ENCODE results near the gene ITIH2. TPM values are rescaled to one million over a fixed set of nuclear protein-coding genes. Genes with fewer than 3 reads are reported as not detected.
"Not testable (repeated sequence)": the region's sequence is repeated elsewhere in the genome, so short reads cannot be mapped to it uniquely, and the experiment has no call there.

Gene ITIH2
- total RNA-seq, result 1.1 TPM

- DNase-seq (ENCODE audit: low spot score), result no peak
Observed at GRCh38 chr10:7703140-7703539, at the start of gene ITIH2. ITIH2 (plus strand) TSS chr10:7703316; CDS start chr10:7703435, 119 bp downstream.

DNA sequence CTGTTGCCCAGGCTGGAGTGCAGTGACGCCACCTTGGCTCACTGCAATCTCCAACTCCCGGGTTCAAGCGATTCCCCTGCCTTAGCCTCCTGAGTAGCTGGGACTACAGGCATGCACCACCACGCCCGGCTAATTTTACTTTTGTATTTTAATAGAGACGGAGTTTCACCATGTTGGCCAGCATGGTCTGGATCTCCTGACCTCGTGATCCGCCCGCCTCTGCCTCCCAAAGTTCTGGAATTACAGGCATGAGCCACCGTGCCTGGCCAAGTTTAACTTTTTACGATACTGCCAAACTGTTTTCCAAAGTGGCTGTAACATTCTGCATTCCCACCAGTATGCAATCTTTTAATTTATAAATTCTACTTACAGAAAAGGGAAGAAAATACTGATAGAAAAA lies 46.0 kb upstream of the ITIH2 start:
- DNase-seq (ENCODE audit: low spot score), result not testable (repeated sequence)

DNA sequence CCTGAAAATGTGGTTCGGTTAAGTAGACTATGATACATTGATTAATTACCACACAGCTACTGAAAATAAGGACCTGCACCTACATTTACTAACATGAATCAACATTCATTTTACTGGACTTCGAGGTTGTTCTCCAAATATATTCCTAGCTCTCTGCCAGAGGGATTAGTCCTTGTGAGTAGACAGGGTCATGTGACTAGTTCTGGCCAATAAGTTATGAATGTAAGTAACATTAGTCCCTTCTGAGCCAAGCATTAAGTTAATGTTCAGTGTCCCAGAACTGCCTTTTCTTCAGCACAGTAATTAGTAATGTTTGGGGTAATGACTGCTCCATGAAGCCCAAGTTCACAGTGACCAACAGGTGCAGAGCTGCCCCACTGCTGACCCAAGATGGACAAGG lies 45.6 kb upstream of the ITIH2 start:
- no peak for DNase-seq (ENCODE audit: low spot score)

DNA sequence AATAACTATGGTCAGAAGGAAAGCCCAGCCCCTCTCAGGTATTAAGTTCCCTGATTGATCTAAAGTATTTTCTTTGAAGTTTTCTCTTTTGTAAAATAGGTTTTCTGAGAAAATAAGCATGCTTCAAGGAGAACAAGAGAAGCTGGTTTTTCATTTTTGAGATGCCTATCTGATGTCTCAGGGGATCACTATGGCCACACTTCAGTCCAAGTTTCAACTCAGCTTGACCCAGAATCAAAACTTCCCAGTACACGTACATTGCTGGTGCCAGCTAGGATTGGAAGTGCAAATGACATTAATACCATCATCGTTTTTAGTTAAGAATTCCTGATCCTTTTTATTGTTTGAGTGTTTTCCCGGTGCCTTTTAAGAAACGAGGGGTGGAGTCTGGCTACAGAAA lies 43.6 kb upstream of the ITIH2 start:
- no peak for DNase-seq (ENCODE audit: low spot score)

DNA sequence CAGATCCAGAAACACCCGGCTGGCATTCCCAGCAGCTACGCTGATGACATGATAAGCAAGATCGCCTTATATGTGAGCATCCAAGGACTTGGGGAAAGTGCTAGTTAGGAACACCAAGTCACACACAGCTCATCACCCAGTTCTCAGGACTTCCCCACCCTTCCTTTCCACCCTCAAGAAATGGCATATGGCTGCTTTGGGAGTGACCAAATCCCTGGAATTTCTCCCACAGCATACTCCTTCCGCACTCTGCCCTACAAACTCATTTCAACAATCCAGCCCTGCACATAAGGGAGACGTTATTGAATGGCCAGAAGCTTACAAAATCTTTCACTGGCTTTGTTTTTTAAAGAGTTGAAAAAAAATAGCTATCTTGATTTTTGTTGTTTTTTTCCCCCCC lies 40.6 kb upstream of the ITIH2 start:
- DNase-seq (ENCODE audit: low spot score), result no peak

GRCh38 chr10:7664707-7665106 lies 38.4 kb upstream of the ITIH2 start:
- DNase-seq (ENCODE audit: low spot score), result no peak

DNA sequence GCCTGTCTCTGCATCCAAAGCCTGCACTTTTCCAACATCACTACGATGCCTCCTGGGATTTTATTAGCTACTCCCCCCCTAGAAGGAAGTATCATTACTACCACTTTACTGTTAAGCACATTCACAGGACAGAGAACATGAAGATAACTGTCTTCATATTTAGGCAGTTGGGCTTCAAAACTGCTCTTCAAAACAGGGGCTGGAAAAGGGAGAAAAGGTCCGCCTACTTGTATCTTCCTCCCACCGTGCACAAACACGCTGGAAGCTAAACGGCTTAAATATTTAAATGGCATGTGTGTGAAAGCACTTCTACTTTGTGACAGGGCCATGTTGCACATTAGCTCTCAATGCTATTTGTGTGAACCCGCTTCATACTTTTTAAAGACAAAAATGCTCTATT lies 37.3 kb upstream of the ITIH2 start:
- no peak for DNase-seq (ENCODE audit: low spot score)

DNA sequence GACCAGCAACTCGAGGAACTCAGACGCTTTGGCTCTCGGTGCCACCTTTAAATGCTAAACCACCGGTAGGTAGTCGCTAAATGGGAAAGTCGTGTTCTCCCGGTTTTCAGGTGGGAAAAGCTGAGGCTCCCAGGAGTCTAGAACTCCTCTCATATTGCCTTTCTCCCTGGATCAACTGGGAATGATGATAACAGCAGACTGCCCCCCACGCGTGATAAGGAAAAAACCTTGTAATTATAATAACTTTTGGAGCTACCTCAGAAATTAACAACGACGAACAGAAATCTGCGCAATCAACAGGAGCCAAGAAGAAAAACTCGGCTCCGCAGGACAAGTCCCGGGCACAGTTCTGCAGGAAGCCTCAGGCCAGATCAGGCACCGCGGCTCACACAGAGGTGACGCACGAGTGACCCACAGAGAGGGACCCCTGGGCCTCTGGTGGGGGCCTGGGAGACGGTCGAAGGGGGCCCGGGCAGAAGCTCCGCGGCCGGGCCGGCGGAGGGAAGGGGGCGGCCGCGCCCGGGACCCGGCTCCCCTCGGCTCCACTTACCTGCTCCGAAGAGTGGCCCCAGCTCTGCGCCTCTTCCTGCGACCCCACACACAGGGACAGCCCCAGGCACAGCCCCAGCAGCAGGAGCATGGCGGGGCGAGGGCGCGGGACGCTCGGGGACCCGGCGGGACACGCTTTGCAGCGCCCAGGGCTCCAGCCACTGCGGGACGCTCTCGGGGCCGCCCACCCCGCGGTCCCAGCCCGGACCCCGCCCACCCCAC lies 36.7 kb upstream of the ITIH2 start, which contains the start of gene ITIH5:
Gene ITIH5 (minus strand): TSS at position 714 of the 771 bp plus-strand sequence. CDS start 74 bp downstream, at position 640.
- DNase-seq (ENCODE audit: low spot score), result no peak

DNA sequence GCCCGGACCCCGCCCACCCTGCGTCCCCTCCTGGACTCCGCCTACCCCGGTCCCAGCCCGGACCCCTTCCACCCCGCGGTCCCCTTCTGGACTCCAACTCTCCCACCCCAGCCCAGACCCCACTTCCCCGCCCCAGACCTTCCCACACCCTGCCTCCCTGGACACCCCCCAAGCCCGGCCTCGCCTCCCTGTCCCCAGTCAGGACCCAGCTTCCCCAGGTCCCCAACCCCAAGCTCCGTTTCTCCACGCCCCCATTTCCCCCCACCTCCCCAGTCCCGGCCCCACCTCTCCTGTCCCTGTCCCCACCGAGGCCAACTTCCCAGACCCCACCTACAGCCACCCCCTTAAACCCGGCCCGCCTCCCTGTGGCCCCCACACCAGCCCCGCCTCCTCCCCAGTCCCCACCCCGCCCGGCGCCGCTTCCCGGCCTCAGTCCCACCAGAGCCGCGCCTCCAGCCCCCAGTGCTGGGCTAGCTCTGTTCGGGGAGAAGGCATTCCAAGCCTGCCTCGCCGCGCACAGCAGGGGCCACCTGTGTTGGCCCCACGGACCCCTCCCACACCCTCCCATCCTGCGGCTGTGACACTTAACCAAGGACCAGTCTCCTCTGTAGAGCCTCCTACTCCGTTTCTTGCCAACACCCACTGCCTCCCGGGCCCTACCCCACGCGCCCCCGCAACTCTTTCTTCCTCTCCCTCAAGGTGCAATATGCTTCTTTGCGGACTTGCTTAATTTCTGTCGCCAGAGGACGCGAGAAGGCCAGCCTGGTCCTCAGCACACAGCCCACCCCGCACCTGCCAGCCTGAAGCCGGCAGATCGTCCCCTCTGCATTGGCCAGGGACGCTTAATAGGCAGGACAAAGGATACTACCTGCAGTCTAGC lies 35.6 kb upstream of the ITIH2 start:
- DNase-seq (ENCODE audit: low spot score), result no peak

- DNase-seq (ENCODE audit: low spot score), result no peak
Observed at GRCh38 chr10:7670157-7670556, 33.0 kb upstream of the ITIH2 start.

DNA sequence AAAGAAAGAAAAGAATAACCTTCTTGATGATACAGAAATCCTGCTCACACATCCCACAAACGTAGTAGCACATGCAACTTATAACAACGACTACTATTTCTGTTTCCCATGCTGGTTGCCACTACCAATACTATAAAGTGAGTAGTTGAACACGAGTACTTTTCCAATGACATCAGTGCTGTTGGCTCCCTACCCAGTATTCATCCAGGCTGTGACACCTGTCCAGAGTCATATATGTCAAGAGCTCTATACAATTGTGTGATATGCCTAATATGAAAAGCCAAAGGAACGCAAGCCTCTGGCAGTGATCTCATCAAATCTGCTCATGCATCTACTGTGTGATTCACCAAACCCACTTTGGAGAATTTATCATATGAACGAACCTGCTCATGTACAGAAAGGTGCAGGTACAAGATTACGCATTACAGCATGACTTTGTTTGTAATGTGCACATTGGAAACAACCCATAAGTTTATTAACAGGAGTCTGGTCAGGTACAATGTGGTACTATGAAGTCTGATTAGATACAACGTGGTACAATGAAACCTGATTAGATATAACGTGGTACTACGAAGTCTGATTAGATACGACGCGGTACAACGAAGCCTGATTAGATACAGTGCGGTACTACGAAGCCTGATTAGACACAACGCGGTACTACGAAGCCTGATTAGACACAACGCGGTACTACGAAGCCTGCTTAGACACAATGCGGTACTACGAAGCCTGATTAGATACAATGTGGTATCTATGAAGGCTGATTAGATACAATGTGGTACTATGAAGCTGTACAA lies 30.6 kb upstream of the ITIH2 start:
- DNase-seq (ENCODE audit: low spot score), result no peak

- no peak for DNase-seq (ENCODE audit: low spot score)
Observed at GRCh38 chr10:7679256-7679655, 23.9 kb upstream of the ITIH2 start.

GRCh38 chr10:7680078-7680477 lies 23.0 kb upstream of the ITIH2 start:
- DNase-seq (ENCODE audit: low spot score), result not testable (repeated sequence)

DNA sequence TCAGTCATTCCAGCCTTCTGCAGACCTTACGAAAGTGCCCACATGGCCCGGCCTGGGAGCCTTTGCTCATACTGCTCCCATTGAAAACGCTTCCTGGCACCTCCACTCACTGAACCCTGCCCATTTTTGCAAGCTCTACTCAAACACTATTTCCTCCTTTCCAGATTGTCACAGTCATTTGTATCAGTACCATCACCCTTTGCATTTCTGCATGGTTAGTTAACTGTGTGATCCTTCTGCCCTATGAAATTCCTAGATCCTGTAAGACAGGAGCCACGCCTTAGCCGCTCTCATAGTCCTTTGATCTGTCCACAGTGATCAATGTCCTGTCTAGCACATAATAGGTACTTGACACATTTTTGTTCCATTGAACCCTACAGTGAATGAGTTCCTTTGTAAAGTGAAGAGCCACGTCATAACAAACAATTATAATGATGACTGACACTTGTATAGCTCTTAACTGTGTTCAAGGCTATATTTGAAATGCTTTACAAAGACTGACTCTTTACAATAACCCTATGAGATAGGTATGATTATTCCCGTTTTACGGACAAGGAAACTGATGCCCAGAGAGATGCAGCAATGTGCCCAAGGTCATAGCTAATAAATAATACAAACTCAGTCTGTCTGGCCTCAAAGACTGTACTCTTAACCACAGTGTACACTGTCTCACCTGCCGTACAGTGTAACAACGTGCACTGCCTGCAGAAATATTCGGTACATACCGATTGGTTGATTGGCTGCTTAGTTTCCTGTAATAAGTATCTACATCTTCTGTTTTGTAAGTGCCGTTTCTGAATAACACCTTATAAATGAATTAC lies 16.6 kb upstream of the ITIH2 start:
- DNase-seq (ENCODE audit: low spot score), result peak; percentile 34

GRCh38 chr10:7687228-7687907 lies 15.7 kb upstream of the ITIH2 start:
- peak; percentile 90 for DNase-seq (ENCODE audit: low spot score)

DNA sequence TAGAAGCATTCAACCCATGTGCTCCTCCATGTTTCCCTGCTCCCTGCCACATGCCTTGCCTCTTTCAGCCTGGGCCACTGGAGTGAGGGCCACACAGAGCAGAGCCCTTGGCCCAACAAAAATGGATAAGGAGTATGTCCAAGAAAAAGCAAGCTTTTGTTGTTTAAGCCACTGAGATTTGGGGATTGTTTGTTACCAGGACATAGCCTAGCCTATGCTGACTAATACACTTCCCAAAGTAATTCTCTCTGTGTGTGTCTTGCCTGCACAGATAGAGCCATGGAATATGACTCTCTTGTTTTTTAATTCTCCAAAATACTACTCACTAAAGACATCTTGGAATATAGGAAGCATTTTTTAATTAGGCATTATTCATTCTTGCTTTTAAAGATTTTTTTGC lies 13.5 kb upstream of the ITIH2 start:
- no peak for DNase-seq (ENCODE audit: low spot score)

DNA sequence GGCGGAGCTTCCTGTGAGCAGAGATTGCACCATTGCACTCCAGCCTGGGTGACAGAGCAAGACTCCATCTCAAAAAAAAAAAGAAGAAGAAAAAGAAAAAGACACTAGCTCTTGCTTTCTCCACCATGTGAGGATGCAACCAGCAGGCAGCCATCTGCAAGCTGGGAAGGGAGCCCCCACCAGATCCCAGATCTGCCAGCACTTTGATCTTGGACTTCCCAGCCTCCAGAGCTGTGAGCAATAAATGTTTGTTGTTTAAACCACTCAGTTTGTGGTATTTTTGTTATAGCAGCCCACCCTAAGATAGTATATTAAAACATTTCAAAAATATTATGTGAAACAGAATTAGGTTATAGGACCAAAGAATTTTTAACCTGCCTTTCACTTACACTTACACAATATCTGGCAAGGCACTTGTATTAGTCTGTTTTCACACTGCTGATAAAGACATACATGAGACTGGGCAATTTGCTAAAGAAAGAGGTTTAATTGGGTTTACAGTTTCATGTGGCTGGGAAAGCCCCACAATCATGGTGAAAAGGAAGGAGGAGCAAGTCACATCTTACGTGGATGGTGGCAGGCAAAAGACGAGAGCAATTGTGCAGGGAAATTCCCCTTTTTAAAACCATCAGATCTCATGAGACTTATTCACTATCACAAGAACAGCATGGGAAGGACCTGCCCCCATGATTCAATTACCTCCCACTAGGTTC lies 12.1 kb upstream of the ITIH2 start:
- DNase-seq (ENCODE audit: low spot score), result not testable (repeated sequence)

DNA sequence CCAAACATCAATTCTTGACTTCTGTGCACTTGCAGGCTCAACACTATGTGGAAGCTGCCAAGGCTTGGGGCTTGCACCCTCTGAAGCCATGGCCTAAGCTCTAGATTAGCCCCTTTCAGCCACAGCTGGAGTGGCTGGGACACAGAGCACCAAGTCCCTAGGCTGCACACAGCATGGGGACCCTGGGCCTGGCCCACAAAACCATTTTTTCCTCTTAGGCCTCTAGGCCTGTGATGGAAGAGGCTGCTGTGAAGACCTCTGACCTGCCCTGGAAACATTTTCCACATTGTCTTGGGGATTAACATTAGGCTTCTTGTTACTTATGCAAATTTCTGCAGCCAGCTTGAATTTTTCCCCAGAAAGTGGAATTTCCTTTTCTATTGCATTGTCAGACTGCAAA lies 10.7 kb upstream of the ITIH2 start:
- not testable (repeated sequence) for DNase-seq (ENCODE audit: low spot score)

DNA sequence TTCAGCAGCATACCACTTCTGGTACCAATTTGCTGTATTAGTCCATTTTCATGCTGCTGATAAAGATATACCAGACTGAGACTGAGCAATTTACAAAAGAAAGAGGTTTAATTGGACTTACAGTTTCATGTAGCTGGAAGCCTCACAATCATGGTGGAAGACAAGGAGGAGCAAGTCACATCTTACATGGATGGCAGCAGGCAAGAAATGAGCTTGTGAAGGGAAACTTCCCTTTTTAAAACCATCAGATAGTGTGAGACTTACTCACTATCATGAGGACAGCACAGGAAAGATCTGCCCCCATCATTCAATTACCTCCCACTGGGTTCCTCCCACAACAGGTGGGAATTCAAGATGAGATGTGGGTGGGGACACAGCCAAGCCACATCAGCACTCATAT lies 9.9 kb upstream of the ITIH2 start:
- not testable (repeated sequence) for DNase-seq (ENCODE audit: low spot score)

- DNase-seq (ENCODE audit: low spot score), result peak; percentile 87
Observed at GRCh38 chr10:7696545-7696944, 6.6 kb upstream of the ITIH2 start.

Measured in mucosa of gallbladder (tissue), 1 donor.